Liver (tissue), 9 donors: ENCODE measurements around the gene NOX4. TPM values are rescaled to one million over a fixed set of nuclear protein-coding genes. Genes with fewer than 3 reads are reported as not detected.

ENCODE experiments used
- DNase-seq: peaks from one replicate; pipeline ENCODE4 v3.0.0-alpha.2; 2017; ENCODE audit warnings: low spot score
- H3K27ac ChIP-seq, 2 donors: one replicate each; pipeline ENCODE4 v1.7.0; 2013; ENCODE audit warnings: inconsistent platforms in 2 of 2, low read length in 2 of 2, control low read depth in 1 of 2, low read depth in 1 of 2, mild to moderate bottlenecking in 1 of 2
- H3K27me3 ChIP-seq, 4 donors: one replicate each; pipeline versions ENCODE4 v1.6.1 to v1.7.0; 2013; ENCODE audit warnings: low read length in 3 of 4, inconsistent platforms in 1 of 4, mild to moderate bottlenecking in 1 of 4, moderate library complexity in 1 of 4; ENCODE audit not compliant: control insufficient read depth in 4 of 4, insufficient read depth in 4 of 4
- H3K36me3 ChIP-seq, 4 donors: one replicate each; pipeline versions ENCODE4 v1.6.1 to v1.7.0; 2013; ENCODE audit warnings: low read length in 3 of 4, mild to moderate bottlenecking in 3 of 4, low read depth in 1 of 4, moderate library complexity in 1 of 4; ENCODE audit not compliant: control insufficient read depth in 4 of 4, insufficient read depth in 3 of 4
- H3K4me1 ChIP-seq, 4 donors: one replicate each; pipeline versions ENCODE4 v1.6.1 to v1.7.0; 2013; ENCODE audit warnings: low read length in 3 of 4, mild to moderate bottlenecking in 3 of 4, moderate library complexity in 1 of 4; ENCODE audit not compliant: control insufficient read depth in 4 of 4, insufficient read depth in 4 of 4
- H3K4me3 ChIP-seq, 3 donors: one replicate each; pipeline versions ENCODE4 v1.6.1 to v1.7.0; 2013; ENCODE audit warnings: low read length in 3 of 3, control low read depth in 1 of 3, low read depth in 1 of 3, mild to moderate bottlenecking in 1 of 3
- H3K9ac ChIP-seq, 2 donors: one replicate each; pipeline ENCODE4 v1.7.0; 2013; ENCODE audit warnings: low read length in 2 of 2, mild to moderate bottlenecking in 2 of 2, moderate library complexity in 2 of 2, control low read depth in 1 of 2, low read depth in 1 of 2
- H3K9me3 ChIP-seq, 4 donors: one replicate each; pipeline versions ENCODE4 v1.6.1 to v1.7.0; 2013; ENCODE audit warnings: low read length in 3 of 4; ENCODE audit not compliant: control insufficient read depth in 4 of 4
- ATF3 ChIP-seq: IDR thresholded peaks from 2 replicates; pipeline ENCODE4 v1.6.1; 2016; ENCODE audit warnings: antibody characterized with exemption
- CTCF ChIP-seq: fragments of 150-350 bp; IDR thresholded peaks from 2 replicates; pipeline ENCODE4 v1.5.1; 2017; ENCODE audit warnings: improper control_type of control experiment, low read depth, low read length; ENCODE audit not compliant: missing input control
- EGR1 ChIP-seq, 2 donors: IDR thresholded peaks; 2 replicates each; pipeline ENCODE4 v1.6.1; 2016 to 2018; ENCODE audit warnings: antibody characterized with exemption in 2 of 2, low read depth in 2 of 2
- FOXA1 ChIP-seq: IDR thresholded peaks from 2 replicates; pipeline ENCODE4 v1.6.1; 2016; ENCODE audit warnings: antibody characterized with exemption
- FOXA2 ChIP-seq: IDR thresholded peaks from 2 replicates; pipeline ENCODE4 v1.6.1; 2016; ENCODE audit warnings: antibody characterized with exemption
- GABPA ChIP-seq, 2 donors: IDR thresholded peaks in 1 of 2; conservative IDR thresholded peaks in 1 of 2; 2 replicates each; pipeline ENCODE4 v1.6.1; 2016; ENCODE audit warnings: antibody characterized with exemption in 2 of 2, mild to moderate bottlenecking in 1 of 2, moderate library complexity in 1 of 2
- HNF4A ChIP-seq, 2 donors: conservative IDR thresholded peaks; 2 replicates each; pipeline ENCODE4 v1.6.1; 2016; ENCODE audit warnings: antibody characterized with exemption in 2 of 2, mild to moderate bottlenecking in 2 of 2
- HNF4G ChIP-seq: IDR thresholded peaks from 2 replicates; pipeline ENCODE4 v1.6.1; 2016; ENCODE audit warnings: antibody characterized with exemption
- JUND ChIP-seq, 2 donors: IDR thresholded peaks; 2 replicates each; pipeline ENCODE4 v1.6.1; 2016; ENCODE audit warnings: antibody characterized with exemption in 2 of 2
- NR2F2 ChIP-seq: IDR thresholded peaks from 2 replicates; pipeline ENCODE4 v1.6.1; 2016; ENCODE audit warnings: antibody characterized with exemption
- RAD21 ChIP-seq, 2 donors: IDR thresholded peaks; 2 replicates each; pipeline ENCODE4 v1.6.1; 2016; ENCODE audit warnings: antibody characterized with exemption in 2 of 2, mild to moderate bottlenecking in 2 of 2
- REST ChIP-seq: IDR thresholded peaks from 2 replicates; pipeline ENCODE4 v1.6.1; 2016; ENCODE audit warnings: antibody characterized with exemption, mild to moderate bottlenecking
- RXRA ChIP-seq, 2 donors: IDR thresholded peaks; 2 replicates each; pipeline ENCODE4 v1.6.1; 2017 to 2018; ENCODE audit warnings: antibody characterized with exemption in 2 of 2, mild to moderate bottlenecking in 1 of 2
- SP1 ChIP-seq: IDR thresholded peaks from 2 replicates; pipeline ENCODE4 v1.6.1; 2018; ENCODE audit warnings: antibody characterized with exemption, mild to moderate bottlenecking
- TAF1 ChIP-seq: conservative IDR thresholded peaks from 2 replicates; pipeline ENCODE4 v1.6.1; 2016; ENCODE audit warnings: antibody characterized with exemption, mild to moderate bottlenecking
- YY1 ChIP-seq: IDR thresholded peaks from 2 replicates; pipeline ENCODE4 v1.6.1; 2016; ENCODE audit warnings: antibody characterized with exemption, mild to moderate bottlenecking
- ZBTB33 ChIP-seq: IDR thresholded peaks from 2 replicates; pipeline ENCODE4 v1.6.1; 2016; ENCODE audit warnings: antibody characterized with exemption
- WGBS: extraction: QIAGEN DNeasy Blood & Tissue Kit; methylation state at CpG from one replicate; pipeline ENCODE4 v1.1.7; 2013; 5-methylcytosine and 5-hydroxymethylcytosine counted together
- polyA plus RNA-seq, 2 donors: library from polyadenylated mRNA; stranded (reverse) in 1 of 2; unstranded in 1 of 2; fragments of 200-250 nt in 1 of 2; fragments of >200 nt in 1 of 2; fragmentation: Nextera tagmentation in 1 of 2; extraction: Ambion mirVana in 1 of 2; gene quantifications; one replicate each; pipeline versions ENCODE4 v1.2.1 to v1.2.3, GENCODE V29; 2013 to 2015
- total RNA-seq, 2 donors: library from RNA; depleted of rRNA; stranded (reverse); fragments of >200 nt; gene quantifications; one replicate each; pipeline ENCODE4 v1.2.3, GENCODE V29; 2014
- donor health status: healthy.
- donor health status: healthy.
- donor health status: healthy.
- donor health status: healthy.
- donor health status: healthy.

Gene NOX4
- total and polyA plus RNA-seq, 4 donors: 0.07 to 0.29 (median 0.19) TPM; not detected in 1

- Histone ChIP-seq H3K4me1 (no peaks in the 10 kb centered on the region), H3K36me3 (no peaks in the 10 kb centered on the region), H3K27me3 (no peaks in the 10 kb centered on the region), H3K9ac (no peak overlapping the region), H3K9me3 (peaks cover 0 to 3% (median 0%) of the 10 kb centered on the region in 4 donors), H3K4me3 (no peak overlapping the region), H3K27ac (no peak overlapping the region)
- TF ChIP-seq RXRA (IDR thresholded peaks at IDR 0.05) (no peak), HNF4A (conservative IDR thresholded peaks at IDR 0.05) (no peak), EGR1 (IDR thresholded peaks at IDR 0.05; ENCODE audit: low read depth in 2 of 2) (no peak), CTCF (no peak), TAF1 (no peak), REST (no peak), FOXA2 (no peak), HNF4G (no peak), JUND (IDR thresholded peaks at IDR 0.05) (no peak), YY1 (no peak)
- DNase-seq: no peak
- 74% methylated on average over 2 of the region's 2 CpGs for whole genome bisulfite sequencing
Measured at GRCh38 chr11:89529626-89530380, 38.6 kb upstream of the NOX4 start.

- no peaks in the 10 kb centered on the region for H3K9me3 ChIP-seq
- no peak overlapping the region for H3K4me3 ChIP-seq
- no peak overlapping the region for H3K27ac ChIP-seq
- TF ChIP-seq RXRA (IDR thresholded peaks at IDR 0.05): no peak
- TF ChIP-seq FOXA2: no peak
- no peak for TF ChIP-seq ATF3
- no peak for TF ChIP-seq GABPA (IDR thresholded peaks at IDR 0.05 in 1 of 2, conservative IDR thresholded peaks at IDR 0.05 in 1 of 2)
- no peak for TF ChIP-seq ZBTB33
- no peak for TF ChIP-seq JUND (IDR thresholded peaks at IDR 0.05)
- TF ChIP-seq FOXA1: no peak
- TF ChIP-seq RAD21 (IDR thresholded peaks at IDR 0.05): no peak
- TF ChIP-seq TAF1: no peak
- TF ChIP-seq YY1: no peak
- no peak for TF ChIP-seq HNF4A (conservative IDR thresholded peaks at IDR 0.05)
- no peak for TF ChIP-seq EGR1 (IDR thresholded peaks at IDR 0.05; ENCODE audit: low read depth in 2 of 2)
- TF ChIP-seq SP1: no peak
- TF ChIP-seq NR2F2: no peak
- no peak for TF ChIP-seq REST
- H3K9ac ChIP-seq: no peak overlapping the region
- H3K36me3 ChIP-seq: no peaks in the 10 kb centered on the region
- peaks cover 0 to 2% (median 0%) of the 10 kb centered on the region in 4 donors for H3K27me3 ChIP-seq
- no peaks in the 10 kb centered on the region for H3K4me1 ChIP-seq
- 67% methylated on average over 1 of the region's 1 CpG for WGBS
- no peak for DNase-seq
Measured at GRCh38 chr11:89521792-89522191, 30.6 kb upstream of the NOX4 start.
